Measurements from ENCODE around the gene POLR3E. TPM values are rescaled to one million over a fixed set of nuclear protein-coding genes. Genes with fewer than 3 reads are reported as not detected.

POLR3E gene
- 38.0 to 83.3 TPM (median 74.0 TPM) in 3 replicates for polyA plus RNA-seq
- polyA plus RNA-seq (2011; ENCODE audit: low read depth), result 60.0 TPM
- 48.0 and 56.3 TPM in 2 replicates for polyA plus RNA-seq (2011; cell fraction: cytosol; rRNA removed)
- 74.8 and 87.1 TPM in 2 replicates for polyA plus RNA-seq (2011; cell fraction: nucleus; rRNA removed)
- 30.5 and 39.1 TPM in 2 replicates for polyA plus RNA-seq (2012; ENCODE audit: low replicate concordance)
- 184 to 243 TPM (median 200 TPM) in 3 replicates for polyA minus RNA-seq
- 57.2 TPM for polyA minus RNA-seq (2011; cell fraction: cytosol; rRNA and poly(A)+ RNA removed)
- 60.6 and 72.9 TPM in 2 replicates for polyA minus RNA-seq (2011; cell fraction: nucleus; rRNA and poly(A)+ RNA removed)

- TF ChIP-seq EZH2 (IDR thresholded peaks at IDR 0.05; ENCODE audit: low read length) (no peak), CTCF (optimal IDR thresholded peaks at IDR 0.05 in 1 of 3, IDR thresholded peaks at IDR 0.05 in 1 of 3, conservative IDR thresholded peaks at IDR 0.05 in 1 of 3; ENCODE audit: extremely low read depth in 1 of 3, insufficient read depth in 2 of 3, low read length in 3 of 3) (peak; percentile 73 to 96 (median 90))
- H3K4me3 ChIP-seq (ENCODE audit: control insufficient read depth in 2 of 3, extremely low read depth in 1 of 3, insufficient read depth in 2 of 3, low read depth in 1 of 3, low read length in 3 of 3), result peak within 1 kb of the TSS; percentile 82 to 97 (median 90)
- peak within 1 kb of the TSS; percentile 97 for H3K27ac ChIP-seq (ENCODE audit: control insufficient read depth, insufficient read depth, low read length)
- dilution Hi-C loops (cut with MboI; ENCODE audit: extremely low pct_ligation_motif_present, low sequenced_read_pairs), result no loop called here
- peak within 1 kb of the TSS; percentile 96 for H3K9ac ChIP-seq (ENCODE audit: control insufficient read depth, extremely low read depth, insufficient read depth, low read length)
- no peak for FAIRE-seq
- peaks cover 41% of the 10 kb centered on the region for H3K79me2 ChIP-seq (ENCODE audit: control insufficient read depth, insufficient read depth, low read length)
- no peaks in the 10 kb centered on the region for H3K9me3 ChIP-seq (ENCODE audit: control insufficient read depth, low read depth, low read length)
- DNase-seq (ENCODE audit: low read depth, low spot score), result peak; percentile 86
- peaks cover 0 to 14% of the 10 kb centered on the region in 2 experiments for H3K36me3 ChIP-seq (ENCODE audit: control insufficient read depth in 2 of 2, extremely low read depth in 1 of 2, insufficient read depth in 2 of 2, low read length in 2 of 2)
- peaks cover 13% of the 10 kb centered on the region for H4K20me1 ChIP-seq (ENCODE audit: control insufficient read depth, extremely low read depth, insufficient read depth, low read length)
- no peaks in the 10 kb centered on the region for H3K27me3 ChIP-seq (ENCODE audit: control insufficient read depth, extremely low read depth, insufficient read depth, low read length)
- H3K9me1 ChIP-seq (ENCODE audit: control insufficient read depth, extremely low read depth, insufficient read depth, low read length), result peaks cover 1% of the 10 kb centered on the region
- H3K4me1 ChIP-seq (ENCODE audit: control insufficient read depth, extremely low read depth, insufficient read depth, low read length), result peaks cover 17% of the 10 kb centered on the region
- peak within 1 kb of the TSS; percentile 87 for H3K4me2 ChIP-seq (ENCODE audit: control insufficient read depth, extremely low read depth, insufficient read depth, low read depth, low read length)
- H2AFZ ChIP-seq (ENCODE audit: control insufficient read depth, low read length), result peak within 1 kb of the TSS; percentile 83
Observed at GRCh38 chr16:22297114-22297870, at the start of gene POLR3E. Gene POLR3E (plus strand): TSS chr16:22297409. CDS start chr16:22302969, 5,560 bp downstream.

- Histone ChIP-seq H3K9me3 (ENCODE audit: control insufficient read depth, low read depth, low read length) (no peaks in the 10 kb centered on the region), H3K4me3 (ENCODE audit: control insufficient read depth in 2 of 3, extremely low read depth in 1 of 3, insufficient read depth in 2 of 3, low read depth in 1 of 3, low read length in 3 of 3) (no peak overlapping the region), H3K9ac (ENCODE audit: control insufficient read depth, extremely low read depth, insufficient read depth, low read length) (no peak overlapping the region), H2AFZ (ENCODE audit: control insufficient read depth, low read length) (no peak overlapping the region), H3K36me3 (ENCODE audit: control insufficient read depth in 2 of 2, extremely low read depth in 1 of 2, insufficient read depth in 2 of 2, low read length in 2 of 2) (peaks cover 10 to 30% of the 10 kb centered on the region in 2 experiments), H3K27me3 (ENCODE audit: control insufficient read depth, extremely low read depth, insufficient read depth, low read length) (no peaks in the 10 kb centered on the region), H3K4me2 (ENCODE audit: control insufficient read depth, extremely low read depth, insufficient read depth, low read depth, low read length) (no peak overlapping the region), H3K79me2 (ENCODE audit: control insufficient read depth, insufficient read depth, low read length) (no peaks in the 10 kb centered on the region), H3K4me1 (ENCODE audit: control insufficient read depth, extremely low read depth, insufficient read depth, low read length) (no peaks in the 10 kb centered on the region), H3K27ac (ENCODE audit: control insufficient read depth, insufficient read depth, low read length) (no peak overlapping the region), H4K20me1 (ENCODE audit: control insufficient read depth, extremely low read depth, insufficient read depth, low read length) (no peaks in the 10 kb centered on the region), H3K9me1 (ENCODE audit: control insufficient read depth, extremely low read depth, insufficient read depth, low read length) (no peaks in the 10 kb centered on the region)
- TF ChIP-seq CTCF (optimal IDR thresholded peaks at IDR 0.05 in 1 of 3, IDR thresholded peaks at IDR 0.05 in 1 of 3, conservative IDR thresholded peaks at IDR 0.05 in 1 of 3; ENCODE audit: extremely low read depth in 1 of 3, insufficient read depth in 2 of 3, low read length in 3 of 3), result no peak
- no peak for FAIRE-seq
- dilution Hi-C loops (cut with MboI; ENCODE audit: extremely low pct_ligation_motif_present, low sequenced_read_pairs), result no loop called here
- no peak for DNase-seq (ENCODE audit: low read depth, low spot score)
Observed at GRCh38 chr16:22250522-22250921, 46.7 kb upstream of the POLR3E start.
